HG02884 (cell line): ENCODE results near the gene CCDC175.
A peak's percentile ranks its signal among the peaks of the same experiment; 100 is the strongest.

ENCODE experiments used
- ATAC-seq: cut with Tn5 transposase; IDR thresholded peaks from one replicate; pipeline ENCODE4 v1.9.1; 2021; ENCODE audit warnings: mild to moderate bottlenecking, moderate library complexity; ENCODE audit not compliant: unreplicated experiment

Gene CCDC175

GRCh38 chr14:59541731-59542130 is 34.9 kb downstream of the CCDC175 start:
- ATAC-seq = no peak

- ATAC-seq = no peak
These were observed 35.8 kb downstream of the CCDC175 start for GRCh38 chr14:59540852-59541251.

- no peak for ATAC-seq
These were observed 37.7 kb downstream of the CCDC175 start for GRCh38 chr14:59538936-59539335.

GRCh38 chr14:59537476-59537875 is 39.1 kb downstream of the CCDC175 start:
- ATAC-seq = no peak

- no peak for ATAC-seq
These were observed 42.1 kb downstream of the CCDC175 start for GRCh38 chr14:59534361-59534987.

- no peak for ATAC-seq
These were observed 44.2 kb downstream of the CCDC175 start for GRCh38 chr14:59532419-59532818.

GRCh38 chr14:59530349-59530748 is 46.3 kb downstream of the CCDC175 start:
- ATAC-seq = no peak

GRCh38 chr14:59529189-59529588 is 47.4 kb downstream of the CCDC175 start:
- no peak for ATAC-seq

- ATAC-seq = no peak
These were observed 56.4 kb downstream of the CCDC175 start for GRCh38 chr14:59520224-59520623.

GRCh38 chr14:59511916-59512575 is 64.6 kb downstream of the CCDC175 start:
- ATAC-seq = no peak

- ATAC-seq = no peak
These were observed 65.6 kb downstream of the CCDC175 start for GRCh38 chr14:59510966-59511365.

- no peak for ATAC-seq
These were observed 66.6 kb downstream of the CCDC175 start for GRCh38 chr14:59510001-59510400.

- ATAC-seq = no peak
These were observed 67.5 kb downstream of the CCDC175 start for GRCh38 chr14:59509101-59509500.

- no peak for ATAC-seq
These were observed 68.9 kb downstream of the CCDC175 start for GRCh38 chr14:59507752-59508103.

- peak; percentile 70 for ATAC-seq
These were observed 69.4 kb downstream of the CCDC175 start for GRCh38 chr14:59507063-59507751.

- no peak for ATAC-seq
These were observed 73.4 kb downstream of the CCDC175 start for GRCh38 chr14:59503256-59503655.

- no peak for ATAC-seq
These were observed 75.9 kb downstream of the CCDC175 start for GRCh38 chr14:59500732-59501131.

GRCh38 chr14:59492384-59492783 is 84.2 kb downstream of the CCDC175 start:
- ATAC-seq = no peak

- ATAC-seq = no peak
These were observed 85.9 kb downstream of the CCDC175 start for GRCh38 chr14:59490756-59491155.

- peak; percentile 40 for ATAC-seq
These were observed 91.9 kb downstream of the CCDC175 start for GRCh38 chr14:59484639-59485175.

- peak; percentile 83 for ATAC-seq
These were observed 92.6 kb downstream of the CCDC175 start, which contains the start of the genes JKAMP and L3HYPDH for GRCh38 chr14:59483819-59484638. JKAMP (plus strand) TSS chr14:59484517; CDS start chr14:59484590, 73 bp downstream. L3HYPDH (minus strand) TSS chr14:59484408; CDS start chr14:59484316, 92 bp downstream.
